Activated CD4-positive, alpha-beta T cell treated with anti-CD3 and anti-CD28 coated beads for 4 hours (primary cell): Measurements from ENCODE around the gene LIPG.
"Not testable (repeated sequence)": the region's sequence is repeated elsewhere in the genome, so short reads cannot be mapped to it uniquely, and the experiment has no call there.

Experiments
- DNase-seq, 2 donors: peaks; one replicate each; pipeline ENCODE4 v3.0.0-alpha.2; 2020

Gene LIPG

GRCh38 chr18:49561289-49562193 lies at the start of gene LIPG:
TSS of gene LIPG (plus strand) at chr18:49562057. CDS start at chr18:49562309, 252 bp downstream.
- peak; percentile 8 to 16 for DNase-seq

DNA sequence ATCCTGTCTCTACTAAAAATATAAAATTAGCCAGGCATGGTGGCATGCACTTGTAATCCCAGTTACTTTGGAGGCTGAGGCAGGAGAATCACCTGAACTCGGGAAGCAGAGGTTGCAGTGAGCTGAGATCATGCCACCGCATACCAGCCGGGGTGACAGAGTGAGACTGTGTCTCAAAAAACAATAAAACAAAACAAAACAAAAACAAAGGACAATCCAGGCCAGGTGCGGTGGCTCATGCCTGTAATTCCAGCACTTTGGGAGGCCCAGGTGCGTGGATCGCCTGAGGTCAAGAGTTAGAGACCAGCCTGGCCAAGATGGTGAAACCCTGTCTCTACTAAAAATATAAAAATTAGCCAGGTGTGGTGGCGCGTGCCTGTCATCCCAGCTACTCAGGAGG lies 49.0 kb upstream of the LIPG start:
- DNase-seq, result not testable (repeated sequence)

- no peak for DNase-seq
These were observed 47.3 kb upstream of the LIPG start for GRCh38 chr18:49514577-49514976.

- not testable (repeated sequence) for DNase-seq
These were observed 46.9 kb upstream of the LIPG start for GRCh38 chr18:49515003-49515402.

- DNase-seq, result no peak
These were observed 46.3 kb upstream of the LIPG start for GRCh38 chr18:49515516-49515915.

DNA sequence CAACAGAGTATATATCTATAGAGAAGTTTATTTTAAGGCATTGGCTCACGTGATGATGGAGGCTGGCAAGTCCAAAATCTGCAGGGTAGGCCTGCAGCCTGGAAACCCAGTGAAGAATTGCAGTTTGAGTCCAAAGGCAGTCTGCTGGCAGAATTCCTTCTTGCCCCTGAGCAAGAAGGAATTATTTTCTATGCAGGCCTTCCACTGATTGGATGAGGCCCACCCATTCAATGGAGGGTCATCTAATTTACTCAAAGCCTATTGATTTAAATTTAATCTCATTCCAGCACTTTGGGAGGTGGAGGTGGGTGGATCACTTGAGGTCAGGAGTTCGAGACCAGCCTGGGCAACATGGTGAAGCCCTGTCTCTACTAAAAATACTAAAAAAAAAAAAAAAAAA lies 44.4 kb upstream of the LIPG start:
- no peak for DNase-seq

DNA sequence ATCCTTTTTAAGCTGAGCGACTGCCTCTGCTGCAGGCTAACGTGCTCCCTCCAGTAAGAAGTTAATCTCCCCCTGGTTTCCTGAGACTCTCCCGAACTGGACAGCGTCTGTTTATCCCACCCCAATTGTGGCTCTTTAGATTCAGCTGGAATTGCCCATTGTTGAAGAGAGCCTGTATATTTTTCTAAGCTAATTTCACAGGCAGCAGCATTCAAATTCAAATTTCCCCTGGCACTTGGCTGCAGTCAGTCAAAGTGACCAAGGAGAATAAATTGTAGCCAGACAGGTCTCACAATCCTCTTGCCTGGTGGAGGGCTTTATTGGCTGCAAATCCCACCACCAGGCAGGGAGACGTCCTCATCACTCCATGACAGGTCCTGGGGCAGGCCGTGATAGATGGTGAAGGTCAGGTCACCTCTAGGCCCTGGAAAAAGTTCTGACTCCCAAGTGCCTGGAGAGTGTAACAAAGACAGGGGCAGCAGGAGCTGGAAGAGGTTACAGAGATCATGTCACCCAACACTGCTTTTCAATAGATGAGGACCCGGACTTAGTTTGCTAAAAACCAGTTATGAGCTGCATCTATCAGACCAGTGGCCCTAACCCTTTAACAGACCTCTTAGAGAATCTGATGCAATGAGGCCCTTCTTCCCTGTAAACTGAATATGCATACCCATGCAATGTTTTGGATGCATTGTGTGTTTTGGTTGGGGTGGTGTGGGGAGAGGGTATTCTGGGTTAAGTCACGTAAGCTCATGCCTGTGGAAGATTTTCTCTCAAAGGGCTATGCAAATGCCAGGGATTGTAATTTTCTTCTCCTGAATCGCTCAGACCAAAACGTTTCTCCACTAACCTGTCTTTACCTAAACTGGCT lies 42.5 kb upstream of the LIPG start:
- DNase-seq, result no peak

DNA sequence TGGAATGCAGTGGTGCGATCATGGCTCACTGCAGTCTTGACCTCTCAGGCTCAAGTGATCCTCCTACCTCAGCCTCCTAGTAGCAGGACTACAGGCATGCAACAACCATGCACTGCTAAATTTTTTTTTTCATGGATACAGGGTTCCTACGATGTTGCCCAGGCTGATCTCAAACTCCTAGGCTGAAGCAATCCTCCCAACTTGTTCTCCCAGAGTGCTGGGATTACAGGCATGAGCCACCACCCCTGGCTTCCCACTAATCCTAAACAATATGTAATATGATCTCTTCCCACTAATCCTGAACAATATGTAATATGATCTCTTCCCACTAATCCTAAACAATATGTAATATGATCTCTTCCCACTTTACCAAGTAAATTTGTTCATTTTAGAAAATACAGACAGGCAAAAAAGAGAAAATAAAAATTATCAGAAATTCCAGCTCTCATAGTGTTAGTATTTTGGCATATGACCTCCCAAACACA lies 41.2 kb upstream of the LIPG start:
- DNase-seq, result no peak

DNA sequence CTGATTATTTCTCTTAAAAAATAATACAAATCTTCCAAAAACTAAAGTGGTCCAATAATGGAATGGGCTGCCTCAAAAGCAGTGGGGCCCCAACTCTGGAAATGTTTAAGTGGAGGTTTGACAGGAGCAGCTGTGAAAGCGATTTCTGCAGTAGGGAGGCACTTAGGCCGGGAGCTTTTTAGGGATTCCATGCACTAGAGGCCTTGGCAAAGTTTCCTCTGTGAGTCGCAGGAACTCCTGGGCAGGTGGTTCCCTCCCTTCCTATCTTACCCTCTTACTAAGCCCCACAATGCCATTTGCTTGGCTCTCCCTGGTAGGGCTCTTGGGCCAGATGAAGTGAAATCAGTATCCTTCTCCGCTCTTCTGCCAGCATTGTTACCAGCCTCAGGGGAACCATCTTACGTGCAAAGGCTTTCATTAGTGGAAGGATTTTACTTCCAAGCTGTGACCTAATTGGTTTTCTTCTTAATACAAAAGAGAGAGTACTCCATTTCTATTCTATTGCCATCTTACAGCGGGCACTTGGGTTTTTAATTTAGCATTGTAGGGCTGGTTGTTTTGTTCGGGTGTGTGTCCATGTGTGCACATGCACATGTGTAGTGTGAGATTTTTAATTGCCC lies 40.5 kb upstream of the LIPG start:
- DNase-seq, result no peak

DNA sequence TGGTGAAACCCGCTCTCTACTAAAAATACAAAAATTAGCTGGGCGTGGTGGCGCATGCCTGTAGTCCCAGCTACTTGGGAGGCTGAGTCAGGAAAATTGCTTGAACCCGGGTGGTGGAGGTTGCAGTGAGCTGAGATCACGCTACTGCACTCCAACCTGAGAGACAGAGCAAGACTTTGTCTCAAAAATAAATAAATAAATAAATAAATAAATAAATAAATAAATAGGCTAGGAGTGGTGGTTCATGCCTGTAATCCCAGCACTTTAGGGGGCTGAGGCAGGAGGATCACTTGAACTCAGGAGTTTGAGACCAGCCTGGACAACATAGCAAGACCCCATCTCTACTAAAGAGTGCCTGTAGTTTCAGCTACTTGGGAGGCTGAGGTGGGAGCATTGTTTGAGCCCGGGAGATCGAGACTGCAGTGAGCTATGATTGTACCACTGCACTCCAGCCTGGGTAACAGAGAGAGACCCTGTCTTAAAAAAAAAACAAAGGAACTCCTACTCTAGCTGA lies 38.2 kb upstream of the LIPG start:
- not testable (repeated sequence) for DNase-seq

- DNase-seq, result no peak
These were observed 37.5 kb upstream of the LIPG start for GRCh38 chr18:49524349-49524748.

GRCh38 chr18:49524951-49525350 lies 36.9 kb upstream of the LIPG start:
- no peak for DNase-seq

DNA sequence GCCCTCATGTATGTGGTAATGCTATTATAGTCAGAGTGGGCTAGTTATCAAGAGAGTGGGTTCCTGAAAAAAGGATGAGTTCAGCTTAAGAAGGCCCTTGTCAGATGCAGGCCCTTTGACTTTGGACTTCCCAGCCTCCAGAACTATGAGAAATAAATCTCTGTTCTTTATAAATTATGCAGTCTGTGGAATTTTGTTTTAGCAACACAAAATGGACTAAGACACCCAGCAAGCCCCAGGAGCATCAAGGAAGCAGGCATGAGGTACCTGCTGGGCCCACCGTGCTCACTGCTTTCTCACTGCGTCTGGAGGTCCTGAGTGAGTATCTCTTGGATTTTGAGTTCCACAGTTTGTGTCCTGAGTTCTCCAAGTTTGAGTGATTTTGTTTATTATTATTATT lies 35.9 kb upstream of the LIPG start:
- DNase-seq, result no peak

GRCh38 chr18:49527631-49528327 lies 34.1 kb upstream of the LIPG start:
- DNase-seq, result no peak

- DNase-seq, result no peak
These were observed 32.3 kb upstream of the LIPG start for GRCh38 chr18:49529596-49529995.

- no peak for DNase-seq
These were observed 30.1 kb upstream of the LIPG start for GRCh38 chr18:49531678-49532153.

DNA sequence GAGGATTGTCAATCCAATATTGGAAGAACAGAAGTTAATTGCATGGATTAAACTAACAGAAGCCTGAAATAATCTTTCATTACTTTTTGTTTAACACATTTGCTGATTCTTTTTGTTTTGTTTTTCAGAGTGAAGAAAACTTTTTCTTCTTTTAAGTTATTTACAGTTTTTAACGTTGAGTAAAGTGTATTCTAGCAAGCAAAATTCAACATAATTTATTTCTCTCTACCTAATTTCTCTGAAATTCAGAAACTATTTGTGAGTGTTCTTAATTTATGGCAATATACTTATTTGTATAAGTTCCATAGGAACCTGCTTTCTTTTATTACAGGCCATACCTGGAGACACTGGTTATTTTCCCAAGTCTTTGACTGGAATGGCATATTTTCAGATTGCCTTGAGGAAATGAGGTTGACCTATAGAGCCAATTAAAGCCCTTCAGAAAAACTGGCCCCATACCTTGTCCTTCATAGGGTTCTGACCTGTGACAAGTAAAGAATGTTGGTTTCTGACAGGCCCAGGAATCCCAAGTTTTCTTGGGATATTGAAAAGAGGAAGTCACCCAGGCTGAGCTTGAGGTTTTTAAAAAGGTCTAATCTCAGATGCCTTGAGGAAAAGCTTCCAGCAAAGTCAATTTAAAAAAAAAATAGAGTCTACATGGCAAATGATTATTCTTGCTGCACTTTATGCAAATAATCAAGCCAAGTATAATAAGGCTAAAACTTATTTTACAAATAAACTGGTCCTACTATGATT lies 26.8 kb upstream of the LIPG start:
- no peak for DNase-seq

DNA sequence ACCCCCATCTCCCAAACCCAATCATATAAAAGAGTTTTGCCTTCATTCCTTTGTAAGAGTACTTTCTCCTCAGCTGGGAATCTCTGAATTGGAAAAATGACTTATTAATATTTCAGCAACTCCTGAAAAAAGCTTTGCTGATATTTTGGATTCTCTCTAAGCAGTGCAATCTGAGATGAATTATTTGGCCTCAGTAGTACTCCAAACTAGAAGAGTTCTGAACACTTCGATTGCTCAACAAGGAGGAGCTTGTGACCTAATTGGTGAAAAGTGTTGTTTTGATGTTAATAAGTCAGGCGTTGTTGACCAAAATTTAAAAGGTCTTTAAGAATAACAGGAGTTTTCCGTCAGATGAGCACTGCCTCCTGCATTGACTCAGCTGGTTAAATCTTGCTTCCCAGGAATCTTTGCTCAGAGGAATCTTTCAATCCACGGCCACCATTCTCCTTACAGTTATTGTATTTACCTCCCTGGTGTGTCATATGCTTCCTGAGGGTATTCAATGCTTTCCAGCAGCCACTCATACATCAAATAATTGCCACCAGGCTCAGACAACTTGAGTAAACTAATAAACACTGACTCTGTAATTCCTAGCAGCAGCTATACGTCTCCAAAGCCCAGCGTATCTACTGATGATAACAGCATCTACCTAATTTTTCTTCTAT lies 24.5 kb upstream of the LIPG start:
- DNase-seq, result no peak

DNA sequence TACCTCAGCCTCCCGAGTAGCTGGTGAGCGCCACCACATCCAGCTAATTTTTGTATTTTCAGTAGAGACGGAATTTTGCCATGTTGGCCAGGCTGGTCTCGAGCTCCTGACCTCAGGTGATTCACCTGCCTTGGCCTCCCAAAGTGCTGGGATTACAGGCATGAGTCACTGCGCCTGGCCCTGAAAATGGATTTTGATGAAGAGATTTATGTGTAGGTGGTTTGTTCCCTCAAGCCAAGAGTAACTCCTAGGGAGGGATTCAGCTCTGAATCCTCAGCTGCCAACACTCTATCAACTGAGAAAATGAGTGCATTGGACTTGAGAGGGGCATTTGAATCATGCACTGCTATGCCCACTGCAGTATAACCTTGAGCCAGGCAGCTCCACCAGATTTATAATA lies 17.5 kb upstream of the LIPG start:
- no peak for DNase-seq

DNA sequence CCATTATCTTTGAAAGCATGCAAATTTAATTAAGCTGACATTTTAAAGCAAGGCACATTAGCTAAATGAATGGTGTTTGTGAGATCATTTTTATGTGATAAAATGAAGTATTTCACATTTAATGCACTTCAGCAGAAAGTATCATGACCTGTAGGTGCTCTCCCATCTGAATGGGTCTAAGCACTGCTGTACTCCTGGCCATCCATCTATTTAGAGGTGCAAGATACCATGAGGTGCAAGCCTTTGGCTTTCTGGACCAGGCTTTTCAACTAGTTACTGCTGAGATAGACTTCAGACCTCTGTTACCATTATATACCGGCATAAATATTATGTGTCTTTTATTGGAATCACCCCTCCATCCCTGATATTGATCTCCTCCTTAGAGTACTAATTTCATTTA lies 15.6 kb upstream of the LIPG start:
- no peak for DNase-seq
